HEK293 (cell line): ENCODE results near the gene ANKRD63.
A peak's percentile ranks its signal among the peaks of the same experiment; 100 is the strongest.

Experiments used
- CTCF ChIA-PET: fragments of 350-600 bp; formaldehyde crosslinking; extraction: SDS; loops from one replicate; lab custom pipeline; 2021; ENCODE audit warnings: antibody characterized with exemption; lab: Yijun Ruan, JAX
- POLR2A ChIA-PET: fragments of 300-600 bp; formaldehyde crosslinking; extraction: SDS; loops from one replicate; lab custom pipeline; 2020; ENCODE audit warnings: antibody characterized with exemption, inconsistent platforms; lab: Yijun Ruan, JAX
- H3K27ac ChIP-seq: fragments of 200-500 bp; sonication (Bioruptor generic); 2 replicates; pipeline ENCODE4 v1.5.1; 2014; ENCODE audit warnings: low read depth, low read length, control low read depth, inconsistent platforms; ENCODE audit errors: extremely low read depth
- H3K36me3 ChIP-seq, 2 experiments: fragments of 200-500 bp in 1 of 2; sonication (Bioruptor generic) in 1 of 2; 1 replicate in 1 of 2; 2 replicates in 1 of 2; pipeline ENCODE4 v1.5.1; 2014 to 2017; ENCODE audit warnings: inconsistent platforms in 2 of 2, low read length in 2 of 2; ENCODE audit not compliant: control insufficient read depth in 2 of 2, insufficient read depth in 1 of 2
- H3K4me1 ChIP-seq: fragments of 200-500 bp; sonication (Bioruptor generic); 2 replicates; pipeline ENCODE4 v1.5.1; 2014; ENCODE audit warnings: mild to moderate bottlenecking, low read length, inconsistent platforms; ENCODE audit not compliant: control insufficient read depth, insufficient read depth
- H3K4me3 ChIP-seq: 2 replicates; pipeline ENCODE4 v1.5.1; 2011; ENCODE audit warnings: low read depth, mild to moderate bottlenecking, control low read depth, low read length, moderate library complexity
- H3K9me3 ChIP-seq: fragments of 200-500 bp; sonication (Bioruptor generic); 2 replicates; pipeline ENCODE4 v1.5.1; 2014; ENCODE audit warnings: low read depth, low read length, inconsistent platforms; ENCODE audit not compliant: control insufficient read depth, insufficient read depth
- HOXD13 ChIP-seq: sonication (generic); formaldehyde crosslinking; IDR thresholded peaks from 2 replicates; pipeline ENCODE4 v1.8.0; 2022; ENCODE audit warnings: missing genetic modification reagents, borderline replicate concordance
- TSHZ1 ChIP-seq: fragments of 450-650 bp; formaldehyde crosslinking; IDR thresholded peaks from 2 replicates; pipeline ENCODE4 v1.5.1; 2016; ENCODE audit warnings: missing biosample characterization, missing genetic modification characterization, borderline replicate concordance
- ZBTB11 ChIP-seq: fragments of 450-650 bp; formaldehyde crosslinking; conservative IDR thresholded peaks from 2 replicates; pipeline ENCODE4 v1.5.1; 2016; ENCODE audit warnings: low read depth, missing biosample characterization, missing genetic modification characterization
- ZFP37 ChIP-seq: fragments of 450-650 bp; formaldehyde crosslinking; IDR thresholded peaks from 2 replicates; pipeline ENCODE4 v1.5.1; 2016; ENCODE audit warnings: missing biosample characterization, missing genetic modification characterization
- ZNF10 ChIP-seq: fragments of 450-650 bp; formaldehyde crosslinking; IDR thresholded peaks from 2 replicates; pipeline ENCODE4 v1.5.1; 2017; ENCODE audit warnings: missing biosample characterization, missing genetic modification characterization
- ZNF2 ChIP-seq: fragments of 450-650 bp; formaldehyde crosslinking; IDR thresholded peaks from 2 replicates; pipeline ENCODE4 v1.5.1; 2016; ENCODE audit warnings: missing biosample characterization, missing genetic modification characterization
- ZNF354C ChIP-seq: fragments of 450-650 bp; formaldehyde crosslinking; IDR thresholded peaks from 2 replicates; pipeline ENCODE4 v1.5.1; 2016; ENCODE audit warnings: missing biosample characterization, missing genetic modification characterization, low read depth, borderline replicate concordance
- ZNF391 ChIP-seq: fragments of 450-650 bp; formaldehyde crosslinking; IDR thresholded peaks from 2 replicates; pipeline ENCODE4 v1.5.1; 2016; ENCODE audit warnings: low read depth, missing biosample characterization, missing genetic modification characterization, borderline replicate concordance
- ZNF449 ChIP-seq: fragments of 450-650 bp; formaldehyde crosslinking; IDR thresholded peaks from 2 replicates; pipeline ENCODE4 v1.5.1; 2017; ENCODE audit warnings: missing biosample characterization, mild to moderate bottlenecking, missing genetic modification characterization, moderate library complexity
- ZNF623 ChIP-seq: fragments of 450-650 bp; formaldehyde crosslinking; IDR thresholded peaks from 2 replicates; pipeline ENCODE4 v1.5.1; 2016; ENCODE audit warnings: missing biosample characterization, missing genetic modification characterization
- ZSCAN23 ChIP-seq: fragments of 450-650 bp; formaldehyde crosslinking; IDR thresholded peaks from 2 replicates; pipeline ENCODE4 v1.5.1; 2016; ENCODE audit warnings: missing biosample characterization, missing genetic modification characterization
- TF ChIP-seq, protein P1 (sequence below): fragments of 450-650 bp; formaldehyde crosslinking; conservative IDR thresholded peaks from 2 replicates; pipeline ENCODE4 v1.5.1; 2016; ENCODE audit warnings: low read depth, missing biosample characterization, missing genetic modification characterization
- TF ChIP-seq, protein P2 (sequence below): fragments of 450-650 bp; formaldehyde crosslinking; IDR thresholded peaks from 2 replicates; pipeline ENCODE4 v1.5.0; 2017; ENCODE audit warnings: missing biosample characterization, missing genetic modification characterization, borderline replicate concordance
- TF ChIP-seq, protein P3 (sequence below): fragments of 450-650 bp; formaldehyde crosslinking; IDR thresholded peaks from 2 replicates; pipeline ENCODE4 v1.5.1; 2016; ENCODE audit warnings: missing biosample characterization, missing genetic modification characterization
- TF ChIP-seq, protein P4 (sequence below): fragments of 450-650 bp; formaldehyde crosslinking; IDR thresholded peaks from 2 replicates; pipeline ENCODE4 v1.5.1; 2016; ENCODE audit warnings: missing biosample characterization, missing genetic modification characterization

ANKRD63 gene

DNA sequence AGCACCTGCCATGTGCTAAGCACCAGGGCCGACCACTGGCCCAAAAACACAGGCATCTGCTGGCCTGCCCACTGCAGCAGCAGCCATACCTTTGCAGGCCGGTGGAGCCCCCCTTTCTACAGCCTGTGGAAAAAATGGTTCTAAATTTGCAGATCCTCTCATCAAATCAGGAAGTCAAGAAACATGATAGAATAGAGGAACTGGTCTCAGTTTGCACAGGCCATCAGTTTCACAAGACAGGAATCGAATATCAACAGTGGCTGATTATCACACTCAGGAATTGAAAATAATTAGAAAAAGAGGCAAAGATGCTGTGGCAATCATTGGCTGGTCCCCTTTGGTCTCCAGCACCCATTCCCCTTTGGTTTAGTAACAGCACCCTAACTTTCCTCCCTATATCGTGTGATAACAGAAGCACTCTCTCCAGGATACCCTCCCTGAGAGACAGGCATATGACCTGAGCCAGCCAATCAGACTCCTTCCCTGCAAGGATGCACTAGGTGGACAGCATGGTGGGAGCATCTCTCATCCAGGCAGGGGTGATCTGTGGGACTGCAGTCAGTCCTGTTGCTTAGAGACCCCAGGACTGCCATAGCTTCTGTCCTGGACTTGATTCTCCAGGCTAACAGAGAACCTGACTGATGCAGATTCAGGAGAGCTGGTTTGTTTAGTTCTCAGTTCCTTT, 47.5 kb downstream of the ANKRD63 start:
- ChIA-PET POLR2A (no interaction called here), CTCF (interaction anchor here (0.5 kb wide), 1 partner anchor 121 kb away, joined by 5 read pairs; no protein-coding TSS in a partner anchor)
- Histone ChIP-seq H3K27ac (0 out of 2 replicates have a peak overlapping the region, but pooled peaks have one; percentile 16), H3K4me1 (peaks cover 5% of the 10 kb centered on the region; the same call in 1 of the 2 replicates), H3K36me3 (no peaks in the 10 kb centered on the region), H3K4me3 (no peak overlapping the region), H3K9me3 (no peaks in the 10 kb centered on the region)
- TF ChIP-seq, protein P1, sequence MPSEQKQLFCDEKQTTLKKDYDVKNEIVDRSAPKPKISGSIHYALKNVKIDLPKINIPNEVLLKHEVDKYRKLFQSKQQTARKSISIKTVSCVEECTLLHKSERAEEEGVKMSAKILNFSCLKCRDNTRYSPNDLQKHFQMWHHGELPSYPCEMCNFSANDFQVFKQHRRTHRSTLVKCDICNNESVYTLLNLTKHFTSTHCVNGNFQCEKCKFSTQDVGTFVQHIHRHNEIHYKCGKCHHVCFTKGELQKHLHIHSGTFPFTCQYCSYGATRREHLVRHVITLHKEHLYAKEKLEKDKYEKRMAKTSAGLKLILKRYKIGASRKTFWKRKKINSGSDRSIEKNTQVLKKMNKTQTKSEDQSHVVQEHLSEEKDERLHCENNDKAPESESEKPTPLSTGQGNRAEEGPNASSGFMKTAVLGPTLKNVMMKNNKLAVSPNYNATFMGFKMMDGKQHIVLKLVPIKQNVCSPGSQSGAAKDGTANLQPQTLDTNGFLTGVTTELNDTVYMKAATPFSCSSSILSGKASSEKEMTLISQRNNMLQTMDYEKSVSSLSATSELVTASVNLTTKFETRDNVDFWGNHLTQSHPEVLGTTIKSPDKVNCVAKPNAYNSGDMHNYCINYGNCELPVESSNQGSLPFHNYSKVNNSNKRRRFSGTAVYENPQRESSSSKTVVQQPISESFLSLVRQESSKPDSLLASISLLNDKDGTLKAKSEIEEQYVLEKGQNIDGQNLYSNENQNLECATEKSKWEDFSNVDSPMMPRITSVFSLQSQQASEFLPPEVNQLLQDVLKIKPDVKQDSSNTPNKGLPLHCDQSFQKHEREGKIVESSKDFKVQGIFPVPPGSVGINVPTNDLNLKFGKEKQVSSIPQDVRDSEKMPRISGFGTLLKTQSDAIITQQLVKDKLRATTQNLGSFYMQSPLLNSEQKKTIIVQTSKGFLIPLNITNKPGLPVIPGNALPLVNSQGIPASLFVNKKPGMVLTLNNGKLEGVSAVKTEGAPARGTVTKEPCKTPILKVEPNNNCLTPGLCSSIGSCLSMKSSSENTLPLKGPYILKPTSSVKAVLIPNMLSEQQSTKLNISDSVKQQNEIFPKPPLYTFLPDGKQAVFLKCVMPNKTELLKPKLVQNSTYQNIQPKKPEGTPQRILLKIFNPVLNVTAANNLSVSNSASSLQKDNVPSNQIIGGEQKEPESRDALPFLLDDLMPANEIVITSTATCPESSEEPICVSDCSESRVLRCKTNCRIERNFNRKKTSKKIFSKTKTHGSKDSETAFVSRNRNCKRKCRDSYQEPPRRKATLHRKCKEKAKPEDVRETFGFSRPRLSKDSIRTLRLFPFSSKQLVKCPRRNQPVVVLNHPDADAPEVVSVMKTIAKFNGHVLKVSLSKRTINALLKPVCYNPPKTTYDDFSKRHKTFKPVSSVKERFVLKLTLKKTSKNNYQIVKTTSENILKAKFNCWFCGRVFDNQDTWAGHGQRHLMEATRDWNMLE: no peak
- TF ChIP-seq ZBTB11 (tag by site-specific recombination) (no peak), ZNF449 (tag by site-specific recombination) (no peak), HOXD13 (no peak), TSHZ1 (no peak), ZSCAN23 (tag by site-specific recombination) (no peak), ZNF10 (tag by site-specific recombination) (no peak), ZNF391 (tag by site-specific recombination) (no peak), ZNF354C (no peak), ZFP37 (tag by site-specific recombination) (no peak), ZNF623 (no peak), ZNF2 (tag by site-specific recombination) (no peak)
- TF ChIP-seq, protein P2, sequence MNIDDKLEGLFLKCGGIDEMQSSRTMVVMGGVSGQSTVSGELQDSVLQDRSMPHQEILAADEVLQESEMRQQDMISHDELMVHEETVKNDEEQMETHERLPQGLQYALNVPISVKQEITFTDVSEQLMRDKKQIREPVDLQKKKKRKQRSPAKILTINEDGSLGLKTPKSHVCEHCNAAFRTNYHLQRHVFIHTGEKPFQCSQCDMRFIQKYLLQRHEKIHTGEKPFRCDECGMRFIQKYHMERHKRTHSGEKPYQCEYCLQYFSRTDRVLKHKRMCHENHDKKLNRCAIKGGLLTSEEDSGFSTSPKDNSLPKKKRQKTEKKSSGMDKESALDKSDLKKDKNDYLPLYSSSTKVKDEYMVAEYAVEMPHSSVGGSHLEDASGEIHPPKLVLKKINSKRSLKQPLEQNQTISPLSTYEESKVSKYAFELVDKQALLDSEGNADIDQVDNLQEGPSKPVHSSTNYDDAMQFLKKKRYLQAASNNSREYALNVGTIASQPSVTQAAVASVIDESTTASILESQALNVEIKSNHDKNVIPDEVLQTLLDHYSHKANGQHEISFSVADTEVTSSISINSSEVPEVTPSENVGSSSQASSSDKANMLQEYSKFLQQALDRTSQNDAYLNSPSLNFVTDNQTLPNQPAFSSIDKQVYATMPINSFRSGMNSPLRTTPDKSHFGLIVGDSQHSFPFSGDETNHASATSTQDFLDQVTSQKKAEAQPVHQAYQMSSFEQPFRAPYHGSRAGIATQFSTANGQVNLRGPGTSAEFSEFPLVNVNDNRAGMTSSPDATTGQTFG (tag by site-specific recombination): no peak
- TF ChIP-seq, protein P3, sequence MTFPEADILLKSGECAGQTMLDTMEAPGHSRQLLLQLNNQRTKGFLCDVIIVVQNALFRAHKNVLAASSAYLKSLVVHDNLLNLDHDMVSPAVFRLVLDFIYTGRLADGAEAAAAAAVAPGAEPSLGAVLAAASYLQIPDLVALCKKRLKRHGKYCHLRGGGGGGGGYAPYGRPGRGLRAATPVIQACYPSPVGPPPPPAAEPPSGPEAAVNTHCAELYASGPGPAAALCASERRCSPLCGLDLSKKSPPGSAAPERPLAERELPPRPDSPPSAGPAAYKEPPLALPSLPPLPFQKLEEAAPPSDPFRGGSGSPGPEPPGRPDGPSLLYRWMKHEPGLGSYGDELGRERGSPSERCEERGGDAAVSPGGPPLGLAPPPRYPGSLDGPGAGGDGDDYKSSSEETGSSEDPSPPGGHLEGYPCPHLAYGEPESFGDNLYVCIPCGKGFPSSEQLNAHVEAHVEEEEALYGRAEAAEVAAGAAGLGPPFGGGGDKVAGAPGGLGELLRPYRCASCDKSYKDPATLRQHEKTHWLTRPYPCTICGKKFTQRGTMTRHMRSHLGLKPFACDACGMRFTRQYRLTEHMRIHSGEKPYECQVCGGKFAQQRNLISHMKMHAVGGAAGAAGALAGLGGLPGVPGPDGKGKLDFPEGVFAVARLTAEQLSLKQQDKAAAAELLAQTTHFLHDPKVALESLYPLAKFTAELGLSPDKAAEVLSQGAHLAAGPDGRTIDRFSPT (tag by site-specific recombination): no peak
- TF ChIP-seq, protein P4, sequence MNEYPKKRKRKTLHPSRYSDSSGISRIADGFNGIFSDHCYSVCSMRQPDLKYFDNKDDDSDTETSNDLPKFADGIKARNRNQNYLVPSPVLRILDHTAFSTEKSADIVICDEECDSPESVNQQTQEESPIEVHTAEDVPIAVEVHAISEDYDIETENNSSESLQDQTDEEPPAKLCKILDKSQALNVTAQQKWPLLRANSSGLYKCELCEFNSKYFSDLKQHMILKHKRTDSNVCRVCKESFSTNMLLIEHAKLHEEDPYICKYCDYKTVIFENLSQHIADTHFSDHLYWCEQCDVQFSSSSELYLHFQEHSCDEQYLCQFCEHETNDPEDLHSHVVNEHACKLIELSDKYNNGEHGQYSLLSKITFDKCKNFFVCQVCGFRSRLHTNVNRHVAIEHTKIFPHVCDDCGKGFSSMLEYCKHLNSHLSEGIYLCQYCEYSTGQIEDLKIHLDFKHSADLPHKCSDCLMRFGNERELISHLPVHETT (tag by site-specific recombination): no peak
